Mesenteric fat pad (tissue), 1 donor: Measurements from ENCODE around the gene MYMX. TPM values are rescaled to one million over a fixed set of nuclear protein-coding genes. Genes with fewer than 3 reads are reported as not detected.
"Not testable (repeated sequence)": the region's sequence is repeated elsewhere in the genome, so short reads cannot be mapped to it uniquely, and the experiment has no call there.

ENCODE experiments used
- DNase-seq: peaks from one replicate; pipeline ENCODE4 v3.0.0-alpha.2; 2020; ENCODE audit warnings: low spot score
- long read RNA-seq: library from polyadenylated mRNA; unstranded; transcript quantifications from one replicate; pipeline ENCODE4 v2.0.0, GENCODE V29; 2020
- total RNA-seq: library from RNA; stranded (reverse); fragmentation: NEBNext Ultra II Directional; extraction: Animal tissue kit (Norgen Biotek cat#: 25700); gene quantifications from one replicate; pipeline ENCODE4 v1.2.1, GENCODE V29; 2021
- donor health status: DM: yes; HTN: yes; CAD: no.

The MYMX gene
- total RNA-seq = 11.6 TPM
- long read RNA-seq, partial matches to known transcripts = 0 of 1 reads
- long read RNA-seq, other reads (novel, unspliced or antisense) = 0 of 1 reads

- DNase-seq = no peak
These were observed at the start of gene MYMX for GRCh38 chr6:44216677-44217331. Gene MYMX, plus strand, starts transcription at chr6:44216926. Its CDS starts 546 bp downstream, at chr6:44217472.

DNA sequence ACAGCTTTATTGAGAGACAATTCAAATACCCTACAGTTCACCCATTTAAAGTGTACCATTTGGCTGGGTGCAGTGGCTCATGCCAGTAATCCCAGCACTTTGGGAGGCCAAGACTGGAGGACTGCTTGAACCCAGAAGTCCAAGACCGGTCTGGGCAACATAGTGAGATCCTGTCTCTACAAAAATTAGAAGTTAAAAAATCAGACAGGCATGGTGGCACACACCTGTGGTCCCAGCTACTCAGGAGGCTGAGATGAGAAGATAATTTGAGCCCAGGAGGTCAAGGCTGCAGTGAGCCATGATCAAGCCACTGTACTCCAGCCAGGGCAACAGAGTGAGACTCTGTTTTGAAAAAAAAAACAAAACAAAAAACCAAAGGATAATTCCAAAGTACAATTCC is 49.2 kb upstream of the MYMX start:
- no peak for DNase-seq

DNA sequence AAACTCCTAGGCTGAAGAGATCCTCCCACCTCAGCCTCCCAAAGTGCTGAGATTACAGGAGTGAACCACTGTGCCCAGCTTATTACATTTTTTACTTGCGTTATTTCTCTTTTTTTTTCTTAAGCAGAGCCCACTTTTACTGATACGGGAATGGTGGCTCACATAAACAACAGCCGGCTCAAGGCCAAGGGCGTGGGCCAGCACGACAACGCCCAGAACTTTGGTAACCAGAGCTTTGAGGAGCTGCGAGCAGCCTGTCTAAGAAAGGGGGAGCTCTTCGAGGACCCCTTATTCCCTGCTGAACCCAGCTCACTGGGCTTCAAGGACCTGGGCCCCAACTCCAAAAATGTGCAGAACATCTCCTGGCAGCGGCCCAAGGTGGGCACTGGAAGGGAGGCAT is 47.6 kb upstream of the MYMX start:
- no peak for DNase-seq

DNA sequence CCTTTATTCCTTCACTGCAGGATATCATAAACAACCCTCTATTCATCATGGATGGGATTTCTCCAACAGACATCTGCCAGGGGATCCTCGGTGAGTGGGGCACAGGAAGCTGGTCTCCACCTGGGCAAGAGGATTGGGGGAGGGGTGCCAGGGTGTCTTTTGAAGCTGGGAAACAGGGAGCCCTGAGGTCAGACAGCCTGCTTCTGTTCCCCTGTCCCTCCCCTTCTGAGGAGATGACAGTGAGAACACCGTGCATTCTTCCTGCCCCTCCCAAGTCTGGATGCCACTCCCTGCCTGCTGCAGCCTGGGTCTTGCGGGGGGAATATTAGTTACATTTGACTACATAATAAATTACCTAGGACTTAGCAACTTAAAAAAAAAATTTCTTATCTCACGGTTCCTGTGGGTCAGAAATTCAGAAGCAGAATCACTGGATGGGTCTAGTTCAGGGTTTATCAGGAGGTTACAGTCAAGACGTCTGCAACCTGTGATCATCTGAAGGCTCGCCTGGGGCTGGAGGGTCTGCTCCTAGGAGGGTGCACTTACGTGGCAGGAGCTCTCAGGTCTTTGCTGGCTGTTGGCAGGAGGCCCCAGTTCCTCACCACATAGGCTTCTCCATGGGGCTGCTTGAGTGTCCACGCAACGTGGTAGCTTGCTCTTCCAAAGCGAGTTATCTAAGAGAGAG is 46.7 kb upstream of the MYMX start:
- DNase-seq = no peak

- no peak for DNase-seq
These were observed 44.7 kb upstream of the MYMX start for GRCh38 chr6:44171899-44172546.

DNA sequence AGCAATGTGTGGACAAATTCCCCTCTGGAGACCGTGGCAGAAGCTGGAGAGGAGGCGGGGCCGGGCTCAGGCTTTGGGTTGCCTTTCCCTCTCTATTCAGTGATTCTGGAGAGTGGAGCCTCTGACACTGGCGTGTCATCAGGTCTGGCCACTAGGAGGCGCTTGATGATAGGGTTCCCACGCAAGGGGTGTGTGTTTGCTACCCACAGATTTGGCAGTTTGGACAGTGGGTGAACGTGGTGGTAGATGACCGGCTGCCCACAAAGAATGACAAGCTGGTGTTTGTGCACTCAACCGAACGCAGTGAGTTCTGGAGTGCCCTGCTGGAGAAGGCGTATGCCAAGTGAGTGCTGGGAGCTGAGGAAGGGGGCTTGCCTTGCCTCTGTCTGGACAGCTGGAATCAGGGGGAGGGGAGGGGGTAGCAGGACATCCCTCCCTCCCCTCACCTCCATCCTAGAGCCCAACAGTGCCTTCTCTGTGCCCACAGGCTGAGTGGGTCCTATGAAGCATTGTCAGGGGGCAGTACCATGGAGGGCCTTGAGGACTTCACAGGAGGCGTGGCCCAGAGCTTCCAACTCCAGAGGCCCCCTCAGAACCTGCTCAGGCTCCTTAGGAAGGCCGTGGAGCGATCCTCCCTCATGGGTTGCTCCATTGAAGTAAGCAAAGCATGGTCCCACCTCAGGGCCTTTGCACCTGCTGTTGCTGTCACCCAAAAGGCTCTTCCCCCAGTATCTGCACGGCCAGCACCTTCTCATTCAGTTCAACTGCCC is 43.8 kb upstream of the MYMX start:
- DNase-seq = no peak

DNA sequence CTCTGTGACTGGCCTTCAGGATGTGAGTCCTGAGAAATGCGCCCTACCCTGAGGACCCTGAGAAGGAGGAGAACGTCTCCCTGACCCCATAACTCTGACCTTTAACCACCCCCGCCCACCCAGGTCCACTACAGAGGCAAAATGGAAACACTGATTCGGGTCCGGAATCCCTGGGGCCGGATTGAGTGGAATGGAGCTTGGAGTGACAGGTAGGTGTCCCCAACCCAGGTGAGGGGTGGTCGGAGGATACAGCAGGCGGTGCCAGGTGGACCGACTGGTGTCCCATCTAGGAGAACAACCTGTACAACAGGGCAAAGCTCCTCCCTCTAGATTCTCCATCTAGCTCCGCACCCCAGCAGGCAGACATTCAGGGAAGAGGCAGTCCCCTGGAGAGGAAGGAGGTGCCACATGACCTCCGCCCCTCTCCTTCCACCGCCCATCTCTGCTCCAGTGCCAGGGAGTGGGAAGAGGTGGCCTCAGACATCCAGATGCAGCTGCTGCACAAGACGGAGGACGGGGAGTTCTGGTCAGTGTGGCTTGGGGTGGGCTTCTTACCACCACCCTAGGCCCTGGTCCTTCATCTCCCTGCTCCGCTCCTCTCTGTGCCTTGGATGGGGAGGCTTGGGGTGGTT is 40.5 kb upstream of the MYMX start:
- DNase-seq = no peak

GRCh38 chr6:44176762-44177509 is 39.8 kb upstream of the MYMX start:
- DNase-seq = no peak

DNA sequence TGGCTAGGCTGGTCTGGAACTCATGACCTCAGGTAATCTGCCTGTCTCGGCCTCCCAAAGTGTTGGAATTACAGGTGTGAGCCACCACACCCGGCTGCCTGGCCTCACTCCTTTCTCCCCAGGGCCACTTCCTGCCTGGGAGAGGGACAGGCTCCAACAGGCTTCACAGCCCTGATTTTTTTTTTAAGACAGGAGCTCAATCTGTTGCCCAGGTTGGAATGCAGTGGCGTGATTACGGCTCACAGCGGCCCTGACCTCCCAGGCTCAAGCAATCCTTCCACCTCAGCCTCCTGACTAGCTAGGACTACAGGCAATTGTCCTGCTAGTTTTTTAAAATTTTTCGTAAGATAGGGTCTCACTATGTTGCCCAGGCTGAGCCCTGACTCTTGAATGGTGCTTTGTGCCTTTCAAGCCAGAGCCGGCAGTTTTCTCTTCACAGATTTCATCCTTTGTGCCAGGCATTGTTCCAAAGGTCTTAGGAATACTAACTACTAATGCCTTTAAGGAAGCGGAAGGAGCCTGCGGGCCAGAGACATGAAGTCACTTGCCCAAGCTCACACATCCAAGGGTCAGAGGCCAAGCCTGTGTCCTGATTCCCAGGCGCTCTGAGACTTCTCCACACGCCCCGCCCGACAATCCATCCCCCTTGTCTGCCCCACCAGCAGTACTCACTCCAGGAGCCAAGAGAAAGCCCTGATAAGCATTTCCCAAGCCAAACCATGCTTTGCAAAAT is 38.9 kb upstream of the MYMX start:
- DNase-seq = peak; percentile 92

- no peak for DNase-seq
These were observed 38.2 kb upstream of the MYMX start for GRCh38 chr6:44178424-44179071.

DNA sequence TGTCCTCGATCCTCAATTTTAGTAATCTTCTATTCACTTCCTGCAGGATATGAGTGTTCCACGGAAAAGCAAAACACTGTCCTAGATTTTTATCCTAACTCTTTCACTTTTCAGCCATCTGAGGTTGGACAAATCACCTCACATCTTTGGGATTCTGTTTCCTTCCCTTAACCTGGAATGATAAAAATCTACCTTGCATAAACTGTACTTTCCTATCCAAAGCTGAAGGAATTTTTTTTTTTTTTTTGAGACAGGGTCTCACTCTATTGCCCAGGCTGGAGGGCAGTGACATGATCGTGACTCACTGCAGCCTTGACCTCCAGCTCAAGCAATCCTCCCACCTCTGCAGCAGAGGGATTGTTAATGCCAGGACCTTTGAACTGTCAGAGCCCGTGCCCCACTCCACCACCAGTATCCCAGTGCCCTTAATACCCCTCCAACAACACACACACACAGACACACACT is 37.6 kb upstream of the MYMX start:
- DNase-seq = no peak

- no peak for DNase-seq
These were observed 37.1 kb upstream of the MYMX start for GRCh38 chr6:44179648-44180047.

DNA sequence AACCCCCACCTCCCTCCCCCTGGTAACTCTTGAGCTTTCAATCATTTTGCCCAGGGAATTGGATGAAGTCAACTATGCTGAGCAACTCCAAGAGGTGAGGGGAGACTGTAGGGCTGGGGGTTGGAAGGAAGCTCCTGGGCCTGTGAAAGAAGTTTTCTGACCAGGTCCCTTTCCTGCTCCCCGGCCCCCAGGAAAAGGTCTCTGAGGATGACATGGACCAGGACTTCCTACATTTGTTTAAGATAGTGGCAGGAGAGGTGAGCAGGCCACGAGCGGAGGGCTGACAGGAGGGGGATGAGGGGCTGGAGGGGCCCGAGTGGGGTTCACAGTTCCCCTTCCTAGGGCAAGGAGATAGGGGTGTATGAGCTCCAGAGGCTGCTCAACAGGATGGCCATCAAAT is 36.3 kb upstream of the MYMX start:
- no peak for DNase-seq

DNA sequence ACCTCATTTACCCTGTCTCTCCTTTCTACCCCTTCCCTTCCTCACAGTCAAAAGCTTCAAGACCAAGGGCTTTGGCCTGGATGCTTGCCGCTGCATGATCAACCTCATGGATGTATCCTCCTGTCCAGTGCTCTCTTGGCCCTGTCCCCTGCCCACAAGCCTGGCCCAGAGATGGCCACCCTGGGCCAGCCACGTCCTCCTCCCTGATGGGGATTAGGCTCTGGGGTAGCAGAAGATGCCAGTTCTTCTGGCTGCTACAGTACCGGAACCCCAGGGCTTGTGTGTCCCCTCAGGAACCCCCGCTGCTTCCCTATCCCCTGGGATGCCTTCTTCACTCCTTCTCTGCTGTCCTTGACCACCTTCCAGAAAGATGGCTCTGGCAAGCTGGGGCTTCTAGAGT is 35.8 kb upstream of the MYMX start:
- DNase-seq = no peak

DNA sequence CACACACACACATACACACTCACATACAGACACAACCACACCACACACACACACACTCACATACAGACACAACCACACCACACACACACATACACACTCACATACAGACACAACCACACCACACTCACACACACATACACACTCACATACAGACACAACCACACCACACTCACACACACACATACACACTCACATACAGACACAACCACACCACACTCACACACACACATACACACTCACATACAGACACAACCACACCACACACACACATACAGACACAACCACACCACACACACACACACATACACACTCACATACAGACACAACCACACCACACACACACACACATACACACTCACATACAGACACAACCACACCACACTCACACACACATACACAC is 34.9 kb upstream of the MYMX start:
- DNase-seq = not testable (repeated sequence)

DNA sequence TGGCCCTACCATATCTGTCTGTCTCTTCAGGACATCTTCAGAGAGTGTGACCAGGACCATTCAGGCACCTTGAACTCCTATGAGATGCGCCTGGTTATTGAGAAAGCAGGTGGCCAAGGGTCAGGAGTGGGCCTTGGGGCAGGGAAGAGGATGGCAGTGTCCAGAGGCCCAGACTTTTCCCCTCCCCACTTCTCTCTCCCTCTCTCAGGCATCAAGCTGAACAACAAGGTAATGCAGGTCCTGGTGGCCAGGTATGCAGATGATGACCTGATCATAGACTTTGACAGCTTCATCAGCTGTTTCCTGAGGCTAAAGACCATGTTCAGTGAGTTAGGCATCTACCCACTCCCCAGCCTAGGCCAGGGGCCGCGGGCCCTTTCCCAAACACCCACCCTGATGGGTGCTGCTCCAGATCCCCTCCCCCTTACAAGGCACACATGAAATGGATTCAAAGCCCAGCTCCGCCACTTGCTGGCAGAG is 33.8 kb upstream of the MYMX start:
- DNase-seq = no peak

DNA sequence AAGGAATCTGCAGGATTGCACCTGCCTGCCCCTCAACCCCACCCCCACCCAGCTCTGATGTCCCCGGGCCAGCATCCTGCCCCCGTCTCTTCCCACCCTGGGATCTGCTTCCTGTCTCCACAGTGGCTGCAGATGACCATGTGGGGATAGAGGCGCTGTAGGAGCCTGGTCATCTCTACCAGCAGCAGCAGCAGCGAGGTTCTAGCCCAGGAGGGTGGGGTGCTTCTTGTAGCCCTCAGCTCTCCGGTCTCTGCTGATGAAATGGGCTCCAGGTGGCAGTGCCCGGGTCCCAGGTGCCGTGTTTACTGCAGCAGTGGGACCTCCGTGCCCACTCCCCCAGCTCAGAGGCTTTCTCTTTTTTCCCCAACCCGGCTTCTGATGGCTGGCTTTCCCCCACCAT is 32.9 kb upstream of the MYMX start:
- no peak for DNase-seq

DNA sequence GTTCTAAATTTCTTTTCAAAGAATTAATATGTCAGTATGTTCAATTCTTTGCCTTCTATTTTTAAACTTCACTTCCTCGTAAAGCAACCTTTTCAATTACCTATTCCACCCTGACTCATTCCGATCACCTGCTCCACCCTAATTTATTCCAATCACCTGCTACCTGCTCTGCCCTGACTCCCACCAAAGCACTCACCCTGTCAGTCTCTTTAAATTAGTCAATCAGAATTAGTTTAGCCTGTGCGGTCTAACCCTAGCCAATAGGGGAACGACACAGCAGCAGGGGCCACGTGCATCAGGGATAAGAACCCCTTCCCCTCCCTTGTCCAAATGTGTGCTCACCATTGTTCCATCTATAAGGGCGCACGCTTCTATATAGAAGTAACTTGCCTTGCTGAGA is 31.4 kb upstream of the MYMX start:
- not testable (repeated sequence) for DNase-seq
